SK-N-SH treated with all-trans-retinoic acid at 6 μM for 48 hours (cell line): Measurements from ENCODE around the gene DCBLD1.

ENCODE experiments used
- ATAC-seq: fragments of 200-7000 bp; cut with Tn5 transposase; 3 replicates; pipeline ENCODE4 v1.9.1; 2020; ENCODE audit warnings: mild to moderate bottlenecking, moderate library complexity
- ARNTL ChIP-seq: fragments of 450-650 bp; formaldehyde crosslinking; IDR thresholded peaks from 2 replicates; pipeline ENCODE4 v1.5.0; 2020; ENCODE audit warnings: low read depth, mild to moderate bottlenecking, moderate library complexity, borderline replicate concordance
- BACH2 ChIP-seq: fragments of 250-450 bp; sonication (Bioruptor Pico); IDR thresholded peaks from 2 replicates; pipeline ENCODE4 v1.9.0; 2021; ENCODE audit warnings: mild to moderate bottlenecking, borderline replicate concordance
- ESRRG ChIP-seq: fragments of 250-450 bp; sonication (Bioruptor Pico); IDR thresholded peaks from 2 replicates; pipeline ENCODE4 v1.6.1; 2021; ENCODE audit warnings: mild to moderate bottlenecking
- GLIS3 ChIP-seq: fragments of 250-450 bp; sonication (Bioruptor Pico); IDR thresholded peaks from 2 replicates; pipeline ENCODE4 v1.5.0; 2020; ENCODE audit warnings: mild to moderate bottlenecking, moderate library complexity
- ISL1 ChIP-seq: fragments of 250-450 bp; sonication (Bioruptor Pico); IDR thresholded peaks from 2 replicates; pipeline ENCODE4 v2.1.2; 2022; ENCODE audit warnings: mild to moderate bottlenecking, moderate library complexity
- PPARA ChIP-seq: fragments of 250-450 bp; sonication (Bioruptor Pico); IDR thresholded peaks from 2 replicates; pipeline ENCODE4 v1.5.0; 2020; ENCODE audit warnings: mild to moderate bottlenecking, borderline replicate concordance
- RARB ChIP-seq: fragments of 250-450 bp; sonication (Bioruptor Pico); IDR thresholded peaks from 2 replicates; pipeline ENCODE4 v1.8.0; 2021; ENCODE audit warnings: mild to moderate bottlenecking, moderate library complexity
- SNAI2 ChIP-seq: fragments of 250-450 bp; sonication (Bioruptor Pico); IDR thresholded peaks from 2 replicates; pipeline ENCODE4 v1.5.0; 2020; ENCODE audit warnings: mild to moderate bottlenecking, moderate library complexity
- TOX ChIP-seq: fragments of 250-450 bp; sonication (Bioruptor Pico); IDR thresholded peaks from 2 replicates; pipeline ENCODE4 v1.8.0; 2021; ENCODE audit warnings: mild to moderate bottlenecking, moderate library complexity, borderline replicate concordance
- ZC3H10 ChIP-seq: fragments of 250-450 bp; sonication (Bioruptor Pico); IDR thresholded peaks from 2 replicates; pipeline ENCODE4 v1.5.1; 2021; ENCODE audit warnings: mild to moderate bottlenecking, moderate library complexity
- ZFP3 ChIP-seq: fragments of 250-450 bp; sonication (Bioruptor Pico); IDR thresholded peaks from 2 replicates; pipeline ENCODE4 v1.5.0; 2020; ENCODE audit warnings: mild to moderate bottlenecking, moderate library complexity
- ZFP30 ChIP-seq: fragments of 450-650 bp; formaldehyde crosslinking; IDR thresholded peaks from 2 replicates; pipeline ENCODE4 v1.5.0; 2022; ENCODE audit warnings: mild to moderate bottlenecking, moderate library complexity
- ZNF565 ChIP-seq: fragments of 450-650 bp; formaldehyde crosslinking; conservative IDR thresholded peaks from 2 replicates; pipeline ENCODE4 v1.5.0; 2020; ENCODE audit warnings: low read depth, mild to moderate bottlenecking, moderate library complexity
- ZNF8 ChIP-seq: fragments of 450-650 bp; formaldehyde crosslinking; IDR thresholded peaks from 2 replicates; pipeline ENCODE4 v1.5.0; 2020; ENCODE audit warnings: mild to moderate bottlenecking, moderate library complexity
- TF ChIP-seq, protein P1 (sequence below): fragments of 250-450 bp; sonication (Bioruptor Pico); IDR thresholded peaks from 2 replicates; pipeline ENCODE4 v1.5.0; 2020; ENCODE audit warnings: mild to moderate bottlenecking, moderate library complexity
- TF ChIP-seq, protein P2 (sequence below): fragments of 250-450 bp; sonication (Bioruptor Pico); IDR thresholded peaks from 2 replicates; pipeline ENCODE4 v1.5.1; 2020; ENCODE audit warnings: low read depth, mild to moderate bottlenecking, moderate library complexity
- TF ChIP-seq, protein P3 (sequence below): fragments of 250-450 bp; sonication (Bioruptor Pico); IDR thresholded peaks from 2 replicates; pipeline ENCODE4 v1.8.0; 2021; ENCODE audit warnings: low read depth, mild to moderate bottlenecking, moderate library complexity, borderline replicate concordance
- TF ChIP-seq, protein P4 (sequence below): fragments of 250-450 bp; sonication (Bioruptor Pico); IDR thresholded peaks from 2 replicates; pipeline ENCODE4 v1.5.1; 2021; ENCODE audit warnings: mild to moderate bottlenecking, moderate library complexity
- TF ChIP-seq, protein P5 (sequence below): fragments of 250-450 bp; sonication (Bioruptor Pico); IDR thresholded peaks from 2 replicates; pipeline ENCODE4 v1.8.0; 2020; ENCODE audit warnings: mild to moderate bottlenecking, moderate library complexity, borderline replicate concordance

The DCBLD1 gene

DNA sequence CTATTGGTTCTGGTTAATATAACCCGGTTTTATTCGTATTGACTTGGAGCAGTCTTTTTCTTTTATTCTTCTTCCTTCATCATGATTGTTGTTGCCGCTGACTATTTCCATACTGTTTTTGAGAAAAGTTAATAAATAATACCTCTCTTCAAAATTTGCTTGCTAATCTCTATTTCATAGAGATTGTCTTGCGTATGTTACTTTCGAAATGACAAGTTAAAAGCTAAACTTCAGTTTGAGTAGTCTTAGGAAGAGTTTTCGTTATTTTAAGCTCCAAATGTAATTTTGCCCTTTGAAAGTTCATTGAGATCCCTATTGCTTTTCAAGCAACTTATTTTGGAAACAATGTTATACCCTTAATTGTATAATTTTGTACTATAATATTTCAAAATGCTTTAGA is 36.4 kb downstream of the DCBLD1 start:
- TF ChIP-seq ZFP3 (CRISPR knock-in tag), result no peak
- no peak for TF ChIP-seq RARB (CRISPR knock-in tag)
- TF ChIP-seq ESRRG, result no peak
- TF ChIP-seq ISL1 (CRISPR knock-in tag), result no peak
- TF ChIP-seq, protein P1, sequence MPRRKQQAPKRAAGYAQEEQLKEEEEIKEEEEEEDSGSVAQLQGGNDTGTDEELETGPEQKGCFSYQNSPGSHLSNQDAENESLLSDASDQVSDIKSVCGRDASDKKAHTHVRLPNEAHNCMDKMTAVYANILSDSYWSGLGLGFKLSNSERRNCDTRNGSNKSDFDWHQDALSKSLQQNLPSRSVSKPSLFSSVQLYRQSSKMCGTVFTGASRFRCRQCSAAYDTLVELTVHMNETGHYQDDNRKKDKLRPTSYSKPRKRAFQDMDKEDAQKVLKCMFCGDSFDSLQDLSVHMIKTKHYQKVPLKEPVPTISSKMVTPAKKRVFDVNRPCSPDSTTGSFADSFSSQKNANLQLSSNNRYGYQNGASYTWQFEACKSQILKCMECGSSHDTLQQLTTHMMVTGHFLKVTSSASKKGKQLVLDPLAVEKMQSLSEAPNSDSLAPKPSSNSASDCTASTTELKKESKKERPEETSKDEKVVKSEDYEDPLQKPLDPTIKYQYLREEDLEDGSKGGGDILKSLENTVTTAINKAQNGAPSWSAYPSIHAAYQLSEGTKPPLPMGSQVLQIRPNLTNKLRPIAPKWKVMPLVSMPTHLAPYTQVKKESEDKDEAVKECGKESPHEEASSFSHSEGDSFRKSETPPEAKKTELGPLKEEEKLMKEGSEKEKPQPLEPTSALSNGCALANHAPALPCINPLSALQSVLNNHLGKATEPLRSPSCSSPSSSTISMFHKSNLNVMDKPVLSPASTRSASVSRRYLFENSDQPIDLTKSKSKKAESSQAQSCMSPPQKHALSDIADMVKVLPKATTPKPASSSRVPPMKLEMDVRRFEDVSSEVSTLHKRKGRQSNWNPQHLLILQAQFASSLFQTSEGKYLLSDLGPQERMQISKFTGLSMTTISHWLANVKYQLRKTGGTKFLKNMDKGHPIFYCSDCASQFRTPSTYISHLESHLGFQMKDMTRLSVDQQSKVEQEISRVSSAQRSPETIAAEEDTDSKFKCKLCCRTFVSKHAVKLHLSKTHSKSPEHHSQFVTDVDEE (CRISPR knock-in tag), result no peak
- TF ChIP-seq, protein P2, sequence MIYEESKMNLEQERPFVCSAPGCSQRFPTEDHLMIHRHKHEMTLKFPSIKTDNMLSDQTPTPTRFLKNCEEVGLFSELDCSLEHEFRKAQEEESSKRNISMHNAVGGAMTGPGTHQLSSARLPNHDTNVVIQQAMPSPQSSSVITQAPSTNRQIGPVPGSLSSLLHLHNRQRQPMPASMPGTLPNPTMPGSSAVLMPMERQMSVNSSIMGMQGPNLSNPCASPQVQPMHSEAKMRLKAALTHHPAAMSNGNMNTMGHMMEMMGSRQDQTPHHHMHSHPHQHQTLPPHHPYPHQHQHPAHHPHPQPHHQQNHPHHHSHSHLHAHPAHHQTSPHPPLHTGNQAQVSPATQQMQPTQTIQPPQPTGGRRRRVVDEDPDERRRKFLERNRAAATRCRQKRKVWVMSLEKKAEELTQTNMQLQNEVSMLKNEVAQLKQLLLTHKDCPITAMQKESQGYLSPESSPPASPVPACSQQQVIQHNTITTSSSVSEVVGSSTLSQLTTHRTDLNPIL (CRISPR knock-in tag), result no peak
- TF ChIP-seq, all 23 proteins: peak for 0
- no peak for ATAC-seq

DNA sequence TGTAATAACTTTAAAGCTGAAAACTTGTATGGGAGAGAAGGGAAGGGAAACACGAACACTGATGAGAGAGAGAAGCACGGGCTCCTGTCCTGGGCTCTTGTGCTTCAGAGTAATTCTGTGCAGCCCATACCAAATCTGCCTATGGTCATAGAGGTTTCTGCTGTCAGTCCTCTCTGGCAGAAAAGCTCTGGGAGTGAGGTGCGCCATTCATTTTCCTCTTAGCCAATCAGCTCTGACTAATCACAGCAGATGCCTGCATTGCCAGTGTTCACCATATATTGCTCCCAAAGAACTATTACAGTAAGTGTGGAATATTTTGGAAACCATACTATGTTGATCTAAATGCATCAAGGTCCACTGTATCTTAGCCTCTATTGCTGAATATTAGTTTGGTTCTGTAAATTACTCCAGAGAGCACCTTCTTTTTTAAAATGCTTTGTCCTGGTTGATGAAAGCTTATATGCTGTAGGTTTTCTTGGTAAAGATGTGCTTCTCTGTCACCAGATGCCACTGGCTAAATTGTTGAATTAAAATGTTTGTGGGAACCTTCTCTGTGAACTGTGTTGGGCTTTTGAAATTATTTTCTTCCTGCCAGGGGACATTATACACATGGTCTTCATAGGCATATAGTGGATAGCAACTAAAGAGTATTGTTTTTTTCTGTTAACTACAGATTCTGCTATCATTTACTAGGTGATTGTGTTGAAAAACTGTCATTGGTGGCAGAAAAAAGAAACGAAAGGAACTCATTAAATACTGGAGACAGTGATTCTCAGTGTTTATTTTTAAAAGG is 38.3 kb downstream of the DCBLD1 start:
- ATAC-seq, result peak; percentile 60
- no peak for TF ChIP-seq SNAI2 (CRISPR knock-in tag)
- TF ChIP-seq, protein P2 (CRISPR knock-in tag), result no peak

DNA sequence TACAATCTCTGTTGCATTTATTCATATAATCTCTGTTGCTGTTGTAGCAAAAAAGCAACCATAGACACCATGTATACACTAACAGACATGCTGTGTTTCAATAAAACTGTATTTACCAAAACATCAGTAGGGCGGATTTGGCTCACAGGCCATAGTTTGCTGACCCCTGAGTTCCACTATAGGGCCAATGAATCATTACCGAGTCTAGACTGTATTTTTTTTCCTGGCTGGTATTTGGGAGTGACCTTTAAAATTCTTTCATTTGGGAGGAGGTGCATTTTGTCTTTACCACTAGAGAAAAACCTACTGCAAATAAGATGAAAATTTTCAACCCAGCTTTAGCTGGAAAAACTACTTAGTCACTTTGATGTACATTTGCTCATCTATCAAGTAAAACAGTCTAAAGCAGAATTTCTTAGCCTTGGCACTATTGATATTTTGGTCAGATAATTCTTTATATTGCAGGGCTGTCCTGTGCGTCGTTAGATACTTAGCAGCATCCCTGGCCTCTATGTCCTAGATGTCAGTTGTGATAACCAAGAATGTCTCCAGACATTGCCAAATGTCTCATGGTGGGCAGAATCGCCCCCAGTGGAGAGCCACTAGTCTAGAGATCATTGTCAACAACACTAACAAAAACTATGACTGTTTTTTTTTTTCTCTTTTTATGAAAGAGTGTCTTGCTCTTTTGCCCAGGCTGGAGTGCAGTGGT is 39.5 kb downstream of the DCBLD1 start:
- no peak; the same call in 2 of the 3 replicates for ATAC-seq
- no peak for TF ChIP-seq ZFP3 (CRISPR knock-in tag)

DNA sequence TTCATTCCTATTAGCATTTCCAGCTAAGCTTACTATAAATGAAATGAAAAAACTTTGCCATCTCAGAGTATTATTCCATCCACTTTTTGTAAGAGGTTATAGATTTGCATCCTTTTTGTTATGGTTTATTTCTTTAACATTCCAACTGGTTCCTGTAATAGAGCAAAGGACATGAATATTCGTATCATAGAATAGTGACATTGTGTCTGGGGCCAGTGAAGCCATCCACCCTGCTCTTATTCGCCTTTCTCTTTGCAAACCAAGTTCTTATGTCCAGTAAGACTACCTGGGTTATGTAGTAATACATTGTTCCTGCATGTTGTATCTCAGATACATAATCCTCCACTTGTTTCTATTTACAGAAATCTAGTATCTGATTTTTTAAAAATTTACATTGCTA is 43.1 kb downstream of the DCBLD1 start:
- ATAC-seq, result no peak
- TF ChIP-seq, protein P3, sequence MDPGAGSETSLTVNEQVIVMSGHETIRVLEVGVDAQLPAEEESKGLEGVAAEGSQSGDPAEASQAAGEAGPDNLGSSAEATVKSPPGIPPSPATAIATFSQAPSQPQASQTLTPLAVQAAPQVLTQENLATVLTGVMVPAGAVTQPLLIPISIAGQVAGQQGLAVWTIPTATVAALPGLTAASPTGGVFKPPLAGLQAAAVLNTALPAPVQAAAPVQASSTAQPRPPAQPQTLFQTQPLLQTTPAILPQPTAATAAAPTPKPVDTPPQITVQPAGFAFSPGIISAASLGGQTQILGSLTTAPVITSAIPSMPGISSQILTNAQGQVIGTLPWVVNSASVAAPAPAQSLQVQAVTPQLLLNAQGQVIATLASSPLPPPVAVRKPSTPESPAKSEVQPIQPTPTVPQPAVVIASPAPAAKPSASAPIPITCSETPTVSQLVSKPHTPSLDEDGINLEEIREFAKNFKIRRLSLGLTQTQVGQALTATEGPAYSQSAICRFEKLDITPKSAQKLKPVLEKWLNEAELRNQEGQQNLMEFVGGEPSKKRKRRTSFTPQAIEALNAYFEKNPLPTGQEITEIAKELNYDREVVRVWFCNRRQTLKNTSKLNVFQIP (CRISPR knock-in tag), result no peak
- TF ChIP-seq, protein P2 (CRISPR knock-in tag), result no peak
- TF ChIP-seq, protein P1 (CRISPR knock-in tag), result no peak
- TF ChIP-seq ZC3H10 (CRISPR knock-in tag), result no peak
- TF ChIP-seq GLIS3 (CRISPR knock-in tag), result no peak
- TF ChIP-seq ISL1 (CRISPR knock-in tag), result no peak
- TF ChIP-seq ZNF8 (CRISPR knock-in tag), result no peak
- TF ChIP-seq ZNF565 (CRISPR knock-in tag), result no peak
- TF ChIP-seq, protein P4, sequence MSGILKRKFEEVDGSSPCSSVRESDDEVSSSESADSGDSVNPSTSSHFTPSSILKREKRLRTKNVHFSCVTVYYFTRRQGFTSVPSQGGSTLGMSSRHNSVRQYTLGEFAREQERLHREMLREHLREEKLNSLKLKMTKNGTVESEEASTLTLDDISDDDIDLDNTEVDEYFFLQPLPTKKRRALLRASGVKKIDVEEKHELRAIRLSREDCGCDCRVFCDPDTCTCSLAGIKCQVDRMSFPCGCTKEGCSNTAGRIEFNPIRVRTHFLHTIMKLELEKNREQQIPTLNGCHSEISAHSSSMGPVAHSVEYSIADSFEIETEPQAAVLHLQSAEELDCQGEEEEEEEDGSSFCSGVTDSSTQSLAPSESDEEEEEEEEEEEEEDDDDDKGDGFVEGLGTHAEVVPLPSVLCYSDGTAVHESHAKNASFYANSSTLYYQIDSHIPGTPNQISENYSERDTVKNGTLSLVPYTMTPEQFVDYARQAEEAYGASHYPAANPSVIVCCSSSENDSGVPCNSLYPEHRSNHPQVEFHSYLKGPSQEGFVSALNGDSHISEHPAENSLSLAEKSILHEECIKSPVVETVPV (CRISPR knock-in tag), result no peak
- no peak for TF ChIP-seq BACH2 (CRISPR knock-in tag)
- TF ChIP-seq ZFP30 (CRISPR knock-in tag), result no peak
- no peak for TF ChIP-seq ARNTL (CRISPR knock-in tag)
- TF ChIP-seq, protein P5, sequence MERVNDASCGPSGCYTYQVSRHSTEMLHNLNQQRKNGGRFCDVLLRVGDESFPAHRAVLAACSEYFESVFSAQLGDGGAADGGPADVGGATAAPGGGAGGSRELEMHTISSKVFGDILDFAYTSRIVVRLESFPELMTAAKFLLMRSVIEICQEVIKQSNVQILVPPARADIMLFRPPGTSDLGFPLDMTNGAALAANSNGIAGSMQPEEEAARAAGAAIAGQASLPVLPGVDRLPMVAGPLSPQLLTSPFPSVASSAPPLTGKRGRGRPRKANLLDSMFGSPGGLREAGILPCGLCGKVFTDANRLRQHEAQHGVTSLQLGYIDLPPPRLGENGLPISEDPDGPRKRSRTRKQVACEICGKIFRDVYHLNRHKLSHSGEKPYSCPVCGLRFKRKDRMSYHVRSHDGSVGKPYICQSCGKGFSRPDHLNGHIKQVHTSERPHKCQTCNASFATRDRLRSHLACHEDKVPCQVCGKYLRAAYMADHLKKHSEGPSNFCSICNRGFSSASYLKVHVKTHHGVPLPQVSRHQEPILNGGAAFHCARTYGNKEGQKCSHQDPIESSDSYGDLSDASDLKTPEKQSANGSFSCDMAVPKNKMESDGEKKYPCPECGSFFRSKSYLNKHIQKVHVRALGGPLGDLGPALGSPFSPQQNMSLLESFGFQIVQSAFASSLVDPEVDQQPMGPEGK, result no peak
- TF ChIP-seq TOX, result no peak
- no peak for TF ChIP-seq PPARA
- TF ChIP-seq SNAI2 (CRISPR knock-in tag), result no peak
